GM19452 (cell line): ENCODE measurements around the gene NRP1.
"Not testable (repeated sequence)": the region's sequence is repeated elsewhere in the genome, so short reads cannot be mapped to it uniquely, and the experiment has no call there.

Experiments
- ATAC-seq: cut with Tn5 transposase; IDR thresholded peaks from one replicate; pipeline ENCODE4 v1.9.1; 2021; ENCODE audit not compliant: unreplicated experiment

The NRP1 gene

GRCh38 chr10:33154590-33154989, 179.9 kb downstream of the NRP1 start:
- no peak for ATAC-seq

- no peak for ATAC-seq
Observed at GRCh38 chr10:33153968-33154327, 180.5 kb downstream of the NRP1 start.

GRCh38 chr10:33153251-33153967, 181.1 kb downstream of the NRP1 start:
- ATAC-seq, result no peak

GRCh38 chr10:33152750-33153149, 181.7 kb downstream of the NRP1 start:
- no peak for ATAC-seq

GRCh38 chr10:33152146-33152545, 182.3 kb downstream of the NRP1 start:
- ATAC-seq, result no peak

- ATAC-seq, result no peak
Observed at GRCh38 chr10:33151344-33151864, 183.1 kb downstream of the NRP1 start.

GRCh38 chr10:33150889-33151288, 183.6 kb downstream of the NRP1 start:
- ATAC-seq, result no peak

GRCh38 chr10:33150146-33150545, 184.3 kb downstream of the NRP1 start:
- ATAC-seq, result no peak

- ATAC-seq, result no peak
Observed at GRCh38 chr10:33147013-33147310, 187.5 kb downstream of the NRP1 start.

GRCh38 chr10:33146189-33147012, 188.1 kb downstream of the NRP1 start:
- ATAC-seq, result no peak

- ATAC-seq, result no peak
Observed at GRCh38 chr10:33145451-33146188, 188.8 kb downstream of the NRP1 start.

- peak; percentile 54 for ATAC-seq
Observed at GRCh38 chr10:33143160-33143728, 191.2 kb downstream of the NRP1 start.

GRCh38 chr10:33142295-33142694, 192.2 kb downstream of the NRP1 start:
- ATAC-seq, result no peak

- no peak for ATAC-seq
Observed at GRCh38 chr10:33141251-33141650, 193.2 kb downstream of the NRP1 start.

GRCh38 chr10:33139181-33139646, 195.3 kb downstream of the NRP1 start:
- ATAC-seq, result no peak

GRCh38 chr10:33138686-33139085, 195.8 kb downstream of the NRP1 start:
- not testable (repeated sequence) for ATAC-seq

- ATAC-seq, result no peak
Observed at GRCh38 chr10:33137356-33138005, 197.0 kb downstream of the NRP1 start.

GRCh38 chr10:33136781-33137180, 197.7 kb downstream of the NRP1 start:
- peak; percentile 50 for ATAC-seq

- peak; percentile 41 for ATAC-seq
Observed at GRCh38 chr10:33136271-33136670, 198.2 kb downstream of the NRP1 start.

GRCh38 chr10:33134011-33134751, 200.3 kb downstream of the NRP1 start:
- ATAC-seq, result peak; percentile 69
